ENCODE results near the gene RNU7-1.

The RNU7-1 gene

GRCh38 chr12:6948873-6949594 is 5.4 kb downstream of the RNU7-1 start:
- no peak for DNase-seq (ENCODE audit: low read depth in 1 of 2, low spot score in 1 of 2)
- Histone ChIP-seq H3K4me3 (replicated peaks; ENCODE audit: insufficient read depth, low read length) (no peak overlapping the region), H3K27me3 (ENCODE audit: insufficient read depth, poor library complexity, severe bottlenecking) (no peaks in the 10 kb centered on the region), H3K27ac (replicated peaks) (peak overlapping the region; percentile 45)
- peak; percentile 31 for TF ChIP-seq CTCF (IDR thresholded peaks at IDR 0.05; ENCODE audit: insufficient read depth, low read length)
- TF ChIP-seq SPI1 (IDR thresholded peaks at IDR 0.05; ENCODE audit: borderline replicate concordance, low read depth), result no peak
- no peak for TF ChIP-seq POLR2AphosphoS5 (IDR thresholded peaks at IDR 0.05; ENCODE audit: low read depth)
- no peak for TF ChIP-seq REST (IDR thresholded peaks at IDR 0.05; ENCODE audit: insufficient replicate concordance, low read depth)
- TF ChIP-seq GABPA (IDR thresholded peaks at IDR 0.05; ENCODE audit: low read depth), result no peak

GRCh38 chr12:6950401-6950801 is 6.8 kb downstream of the RNU7-1 start:
- no peak for DNase-seq (ENCODE audit: low read depth in 1 of 2, low spot score in 1 of 2)

More at GRCh38 chr12:6950401-6950801, 6.8 kb downstream of the RNU7-1 start:
- no peak overlapping the region for H3K4me3 ChIP-seq (replicated peaks; ENCODE audit: insufficient read depth, low read length)
- TF ChIP-seq SPI1 (IDR thresholded peaks at IDR 0.05; ENCODE audit: borderline replicate concordance, low read depth), result no peak
- TF ChIP-seq POLR2AphosphoS5 (IDR thresholded peaks at IDR 0.05; ENCODE audit: low read depth), result no peak
- no peak for TF ChIP-seq GABPA (IDR thresholded peaks at IDR 0.05; ENCODE audit: low read depth)
- no peak for TF ChIP-seq CTCF (IDR thresholded peaks at IDR 0.05; ENCODE audit: insufficient read depth, low read length)
- TF ChIP-seq REST (IDR thresholded peaks at IDR 0.05; ENCODE audit: insufficient replicate concordance, low read depth), result no peak
- no peaks in the 10 kb centered on the region for H3K27me3 ChIP-seq (ENCODE audit: insufficient read depth, poor library complexity, severe bottlenecking)
- H3K27ac ChIP-seq (replicated peaks), result peak overlapping the region; percentile 99

Data from HL-60 (cell line).